GM18951 (cell line): Measurements from ENCODE around the gene TMEM256.

Source experiments
- POLR2A ChIP-seq: IDR thresholded peaks from 4 replicates; pipeline ENCODE4 v1.6.1; 2011; ENCODE audit warnings: mild to moderate bottlenecking; ENCODE audit not compliant: insufficient read length, insufficient read depth; ENCODE audit errors: extremely low read depth
- in situ Hi-C: fragments of 300-500 bp; cut with MboI; formaldehyde crosslinking; loops from one replicate; pipeline ENCODE4 v1.12.0; 2022; ENCODE audit warnings: low sequenced_read_pairs, mixed read lengths, inconsistent platforms; ENCODE audit not compliant: unreplicated experiment

Gene TMEM256

GRCh38 chr17:7425316-7425715 is 21.4 kb upstream of the TMEM256 start, which contains the start of gene SPEM2:
Gene SPEM2 (plus strand): TSS chr17:7425616. CDS start chr17:7425689, 73 bp downstream.
- in situ Hi-C loops, result no loop called here
- TF ChIP-seq POLR2A, result no peak

GRCh38 chr17:7423679-7424078 is 19.8 kb upstream of the TMEM256 start:
- in situ Hi-C loops, result no loop called here

GRCh38 chr17:7421186-7421585 is 17.3 kb upstream of the TMEM256 start:
- no peak for TF ChIP-seq POLR2A
- in situ Hi-C loops, result no loop called here

More at GRCh38 chr17:7423679-7424078, 19.8 kb upstream of the TMEM256 start:
- TF ChIP-seq POLR2A, result no peak

GRCh38 chr17:7419819-7420610 is 16.1 kb upstream of the TMEM256 start, which contains the start of gene SPEM1:
Gene SPEM1 (plus strand): TSS chr17:7420324. CDS start chr17:7420385, 61 bp downstream.
- in situ Hi-C loops, result no loop called here
- TF ChIP-seq POLR2A, result no peak

GRCh38 chr17:7418472-7419152 is 14.7 kb upstream of the TMEM256 start:
- no peak for TF ChIP-seq POLR2A
- in situ Hi-C loops, result no loop called here

GRCh38 chr17:7417056-7417655 is 13.3 kb upstream of the TMEM256 start:
- in situ Hi-C loops, result no loop called here
- TF ChIP-seq POLR2A, result no peak

GRCh38 chr17:7416323-7416722 is 12.4 kb upstream of the TMEM256 start:
- in situ Hi-C loops, result no loop called here

GRCh38 chr17:7415784-7416183 is 11.9 kb upstream of the TMEM256 start:
- no peak for TF ChIP-seq POLR2A
- in situ Hi-C loops, result no loop called here

More at GRCh38 chr17:7416323-7416722, 12.4 kb upstream of the TMEM256 start:
- TF ChIP-seq POLR2A, result no peak

GRCh38 chr17:7414837-7415236 is 10.9 kb upstream of the TMEM256 start:
- in situ Hi-C loops, result no loop called here
- no peak for TF ChIP-seq POLR2A

GRCh38 chr17:7413346-7413985 is 9.6 kb upstream of the TMEM256 start:
- TF ChIP-seq POLR2A, result no peak
- in situ Hi-C loops, result no loop called here

- TF ChIP-seq POLR2A, result no peak
- in situ Hi-C loops, result no loop called here
Measured at GRCh38 chr17:7411427-7411750, 7.5 kb upstream of the TMEM256 start.

GRCh38 chr17:7410634-7411426 is 6.9 kb upstream of the TMEM256 start:
- no peak for TF ChIP-seq POLR2A
- in situ Hi-C loops, result no loop called here

- in situ Hi-C loops, result no loop called here
- no peak for TF ChIP-seq POLR2A
Measured at GRCh38 chr17:7409716-7410115, 5.8 kb upstream of the TMEM256 start.

- no peak for TF ChIP-seq POLR2A
- in situ Hi-C loops, result no loop called here
Measured at GRCh38 chr17:7408863-7409262, 5.0 kb upstream of the TMEM256 start.
